Stimulated activated CD4-positive, alpha-beta T cell treated with anti-CD3 and anti-CD28 coated beads, TNF-alpha, amount 100 ng/mL, for 24 hours (primary cell): ENCODE data around the gene SLC24A3.

Source experiments
- DNase-seq, 3 experiments: peaks; one replicate each; pipeline ENCODE4 v3.0.0-alpha.2; 2020; ENCODE audit warnings: low read depth in 3 of 3

The SLC24A3 gene

DNA sequence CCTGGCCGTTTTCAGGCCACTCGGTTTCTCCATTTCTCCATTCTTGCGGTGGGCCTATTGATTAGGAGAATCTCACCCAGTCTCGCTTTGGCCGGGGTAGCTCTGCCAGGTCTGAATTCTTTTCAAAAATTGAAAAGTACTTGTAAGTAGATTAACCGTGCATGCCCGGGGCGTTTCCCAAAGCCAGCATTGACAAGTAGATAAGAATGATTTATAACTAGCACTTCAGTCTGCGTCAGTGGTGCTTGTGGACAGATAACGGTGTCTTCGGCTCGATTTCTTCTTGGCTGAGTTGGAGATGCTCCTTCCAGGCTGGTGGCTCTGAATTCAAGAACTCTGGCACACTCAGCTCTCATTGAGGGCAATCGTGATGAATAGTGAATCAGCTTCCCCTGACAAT, 29.0 kb downstream of the SLC24A3 start:
- DNase-seq: no peak

DNA sequence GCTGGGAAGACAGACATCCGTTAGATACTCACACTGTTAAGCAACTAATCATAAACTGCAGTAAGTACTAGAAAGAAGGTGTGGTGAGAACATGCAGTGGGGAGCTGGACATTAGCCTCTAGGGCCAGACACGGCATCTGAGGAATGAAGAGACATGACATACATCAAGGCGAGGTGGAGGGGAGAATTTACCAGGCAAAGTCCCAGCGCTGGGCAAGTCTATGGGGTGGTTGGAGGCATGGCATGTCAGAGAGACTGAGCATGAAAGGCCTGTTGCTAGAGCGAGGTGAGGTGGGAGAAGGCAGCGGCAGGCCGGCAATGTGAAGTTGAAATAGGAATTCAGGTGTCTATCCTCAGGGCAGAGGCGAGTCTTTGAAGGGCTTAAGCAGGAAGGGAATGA, 31.8 kb downstream of the SLC24A3 start:
- DNase-seq: no peak

DNA sequence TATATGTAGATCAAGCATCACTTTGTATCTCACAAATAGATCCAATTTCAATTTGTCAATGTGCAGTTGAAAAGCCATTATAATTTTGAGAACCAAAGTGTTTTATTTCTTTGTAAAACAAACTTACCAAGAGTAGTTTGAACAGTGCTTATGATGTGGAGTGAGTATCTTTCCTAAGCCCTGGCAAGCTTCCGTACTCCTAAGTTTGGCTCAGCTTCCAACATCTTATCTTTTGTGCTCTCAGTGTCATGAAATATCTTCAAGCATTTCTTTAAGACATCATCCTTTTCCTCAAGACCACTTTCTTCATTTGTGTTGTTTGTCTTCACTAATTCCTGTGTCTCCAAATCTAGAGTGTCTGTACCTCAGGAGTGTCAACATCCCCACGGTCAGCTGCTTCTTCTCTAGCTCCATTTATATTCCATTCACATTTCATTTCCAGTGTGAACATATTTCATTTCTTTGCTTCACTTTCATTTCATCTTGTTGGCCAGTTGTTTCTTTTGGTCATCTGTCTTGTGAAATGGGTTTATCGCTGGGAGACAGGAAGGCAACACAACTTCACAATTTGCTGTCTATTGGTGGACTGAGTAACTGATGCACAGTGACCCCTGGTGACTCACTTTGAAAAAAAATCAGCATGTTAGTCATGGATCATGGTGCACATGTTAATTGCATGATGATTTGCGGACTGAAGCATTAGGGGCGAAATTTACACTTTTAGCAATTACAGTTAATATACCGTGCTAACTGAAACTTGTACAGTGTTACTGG, 36.9 kb downstream of the SLC24A3 start:
- no peak for DNase-seq

DNA sequence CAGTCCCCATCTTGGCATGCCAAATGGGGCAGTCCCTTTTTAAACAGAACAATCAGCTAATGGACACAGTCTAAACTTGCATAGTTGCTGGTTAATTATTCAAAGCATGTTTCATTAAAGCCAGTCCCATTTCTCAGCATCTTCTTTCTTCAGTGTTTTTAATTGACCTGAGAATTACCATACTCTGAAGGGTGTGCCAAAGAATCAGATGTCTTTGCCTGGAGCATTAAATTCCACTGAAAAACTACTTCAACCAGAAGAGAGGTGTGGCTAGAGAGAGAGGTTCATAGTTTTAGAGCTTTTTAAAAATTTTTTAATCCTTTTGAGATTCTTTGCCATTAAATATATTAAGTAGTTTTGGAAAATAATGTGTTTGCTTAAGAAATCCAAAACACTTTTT, 37.9 kb downstream of the SLC24A3 start:
- DNase-seq: no peak

DNA sequence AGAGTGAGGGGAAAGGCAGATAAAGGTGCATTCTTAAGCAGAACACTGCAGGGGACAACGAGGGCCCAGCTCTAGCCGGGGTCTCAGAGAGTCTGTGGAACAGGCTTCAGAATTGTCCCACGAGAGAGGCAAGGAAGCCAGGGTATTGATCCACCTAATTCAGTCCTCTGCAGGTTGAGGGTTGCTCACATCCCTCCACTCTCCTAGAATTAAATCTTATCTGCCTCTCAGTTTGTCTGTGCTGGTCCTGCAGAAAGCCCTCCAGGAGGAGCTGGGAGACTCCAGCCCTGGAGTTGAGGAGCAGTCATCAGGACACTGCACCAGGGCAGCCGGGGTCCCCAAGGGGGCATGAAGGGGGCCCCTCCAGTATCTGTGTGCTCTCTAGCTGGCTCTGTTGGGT, 39.1 kb downstream of the SLC24A3 start:
- no peak for DNase-seq

DNA sequence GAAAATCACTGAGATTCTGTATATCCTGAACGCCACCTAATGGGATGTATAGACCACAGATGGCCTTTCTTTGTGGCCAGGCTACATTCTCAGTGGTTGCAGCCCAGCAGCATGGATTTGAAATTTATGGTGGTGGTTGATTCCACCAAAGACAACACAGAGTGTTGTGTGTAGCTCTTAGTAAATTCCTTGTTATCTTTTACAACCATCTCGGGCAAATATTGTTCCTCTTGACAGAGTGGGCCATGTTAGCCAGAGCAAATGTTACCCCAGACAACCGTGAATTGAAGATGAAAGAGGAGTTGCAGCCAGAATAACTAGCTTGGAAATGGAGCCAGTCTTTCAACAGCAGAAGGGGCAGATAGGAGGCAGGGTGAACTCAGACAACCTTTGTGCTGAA, 39.5 kb downstream of the SLC24A3 start:
- no peak for DNase-seq

DNA sequence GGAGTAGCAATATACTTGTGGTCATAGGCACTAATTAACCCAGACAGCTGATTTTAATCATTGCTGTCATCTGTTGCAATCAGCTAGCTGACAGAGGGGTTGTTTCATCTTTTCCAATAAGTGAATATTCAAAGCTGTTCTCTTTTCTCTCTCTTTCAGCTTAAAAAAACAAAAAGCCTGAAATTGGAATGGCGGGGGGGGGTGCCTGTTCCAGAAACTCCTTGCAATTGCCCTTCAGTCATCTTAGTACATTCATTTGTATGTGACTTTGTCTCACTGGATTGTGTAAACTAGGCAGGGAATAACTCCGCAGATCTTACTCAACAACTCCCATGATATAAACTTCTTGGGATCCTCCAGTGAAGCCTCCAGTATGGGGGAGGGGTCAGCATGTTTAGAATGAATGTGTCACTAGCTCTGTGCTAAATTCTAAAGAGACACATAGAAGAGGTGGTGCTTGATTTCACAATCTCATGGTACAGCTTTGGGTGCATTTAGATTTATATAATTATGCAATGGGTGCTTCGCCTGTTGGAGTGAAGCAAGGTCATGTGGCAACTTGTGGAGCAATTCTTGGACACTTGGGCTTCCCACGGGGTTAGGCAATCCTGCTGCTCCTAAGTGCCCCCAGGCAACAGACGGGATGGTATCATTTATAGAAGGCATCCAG, 40.1 kb downstream of the SLC24A3 start:
- no peak for DNase-seq

DNA sequence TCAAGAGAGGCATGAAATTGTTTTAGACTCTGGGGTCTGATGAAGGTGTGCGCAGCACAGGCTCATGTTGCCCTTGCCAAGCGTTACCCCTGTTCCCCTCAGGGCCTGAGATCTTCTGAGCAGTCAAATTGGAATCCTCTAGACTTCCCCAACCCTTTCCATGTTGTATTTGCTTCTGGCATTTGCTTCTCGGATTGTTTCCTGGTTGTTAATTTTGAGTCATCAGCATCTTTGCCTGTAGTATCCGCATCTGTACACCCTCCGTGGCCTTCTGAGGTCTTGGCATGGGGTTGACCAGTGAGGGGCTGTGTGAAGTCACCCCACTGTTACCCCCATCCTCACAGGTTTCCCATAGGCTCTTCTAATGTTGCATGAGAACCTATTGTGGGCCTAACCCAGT, 40.9 kb downstream of the SLC24A3 start:
- DNase-seq: no peak

DNA sequence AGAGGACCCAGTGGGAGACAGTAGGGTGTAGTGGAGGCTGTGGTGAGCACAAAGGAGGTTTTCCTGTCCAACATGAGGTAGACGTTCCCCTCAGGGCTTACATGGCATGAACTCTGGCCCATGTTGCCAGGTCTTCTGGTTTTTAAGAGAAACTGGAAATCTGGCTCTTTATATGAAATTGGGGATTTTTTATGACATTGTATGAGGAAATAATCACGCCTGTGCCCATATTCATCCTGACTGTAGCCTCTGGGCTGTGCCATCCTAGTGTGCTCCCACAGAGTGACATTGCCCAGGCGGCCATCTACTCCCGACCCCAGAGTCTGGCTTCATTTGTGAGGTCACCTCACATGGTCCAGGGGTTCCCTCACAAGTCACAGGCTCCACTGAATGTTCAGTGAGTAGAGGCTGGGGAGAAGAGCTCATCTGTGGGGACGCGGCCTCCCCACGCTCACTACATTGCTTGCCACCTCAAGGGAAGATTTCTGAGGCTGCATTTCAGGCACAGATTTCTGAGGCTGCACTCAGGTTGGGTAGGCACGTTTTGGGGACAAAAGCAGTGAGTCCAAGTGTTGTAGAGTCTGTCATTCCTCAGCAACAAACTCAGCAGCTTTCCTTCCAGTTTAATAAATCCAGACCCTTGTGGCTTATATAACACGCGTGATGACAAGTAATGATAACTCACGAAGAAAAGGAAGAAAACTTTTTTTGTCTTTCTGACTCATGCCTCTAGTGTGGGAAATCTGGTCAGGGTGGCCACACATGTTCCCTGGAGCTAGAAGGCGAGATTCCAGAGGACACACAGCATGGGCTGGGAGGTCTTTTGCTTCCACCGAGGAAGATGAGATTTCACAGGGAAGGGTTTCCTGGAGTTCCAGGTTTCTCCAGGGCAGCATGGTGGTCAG, 41.7 kb downstream of the SLC24A3 start:
- no peak for DNase-seq

DNA sequence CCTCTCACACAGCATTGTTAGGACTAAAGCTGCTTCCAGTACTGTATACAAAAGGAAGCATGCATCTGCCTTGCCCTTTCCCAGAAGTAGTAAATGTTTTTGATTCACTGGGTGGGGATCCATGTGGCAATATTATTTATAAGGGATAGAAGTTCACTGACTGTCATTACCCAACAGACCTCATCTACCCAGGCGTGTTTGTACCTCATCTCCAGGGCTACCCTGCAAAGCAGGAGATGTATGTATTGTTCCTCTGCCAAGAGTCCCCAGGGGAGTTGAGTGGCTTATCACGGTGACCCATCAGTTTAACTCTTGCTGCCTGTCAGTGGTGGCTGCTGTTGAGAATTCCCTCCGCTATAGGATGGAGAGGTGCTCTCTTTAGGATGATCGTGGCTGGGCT, 42.5 kb downstream of the SLC24A3 start:
- DNase-seq: no peak

DNA sequence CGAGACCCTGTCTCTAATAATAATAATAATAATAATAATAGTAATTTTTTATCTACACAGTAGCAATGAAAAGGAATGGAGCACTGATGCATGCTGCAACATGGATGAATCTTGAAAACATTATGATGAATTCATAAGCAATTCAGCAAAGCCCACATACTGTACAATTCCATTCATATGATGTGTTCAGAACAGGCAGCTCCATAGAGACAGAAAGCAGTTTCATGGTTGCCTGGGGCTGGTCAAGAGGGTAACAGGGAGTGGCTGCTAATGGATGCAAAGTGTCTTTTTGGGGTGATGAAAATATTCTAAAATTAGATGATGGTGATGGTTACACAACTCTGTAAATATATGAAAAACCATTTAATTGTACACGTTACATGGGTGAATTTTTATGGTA, 43.6 kb downstream of the SLC24A3 start:
- no peak for DNase-seq

DNA sequence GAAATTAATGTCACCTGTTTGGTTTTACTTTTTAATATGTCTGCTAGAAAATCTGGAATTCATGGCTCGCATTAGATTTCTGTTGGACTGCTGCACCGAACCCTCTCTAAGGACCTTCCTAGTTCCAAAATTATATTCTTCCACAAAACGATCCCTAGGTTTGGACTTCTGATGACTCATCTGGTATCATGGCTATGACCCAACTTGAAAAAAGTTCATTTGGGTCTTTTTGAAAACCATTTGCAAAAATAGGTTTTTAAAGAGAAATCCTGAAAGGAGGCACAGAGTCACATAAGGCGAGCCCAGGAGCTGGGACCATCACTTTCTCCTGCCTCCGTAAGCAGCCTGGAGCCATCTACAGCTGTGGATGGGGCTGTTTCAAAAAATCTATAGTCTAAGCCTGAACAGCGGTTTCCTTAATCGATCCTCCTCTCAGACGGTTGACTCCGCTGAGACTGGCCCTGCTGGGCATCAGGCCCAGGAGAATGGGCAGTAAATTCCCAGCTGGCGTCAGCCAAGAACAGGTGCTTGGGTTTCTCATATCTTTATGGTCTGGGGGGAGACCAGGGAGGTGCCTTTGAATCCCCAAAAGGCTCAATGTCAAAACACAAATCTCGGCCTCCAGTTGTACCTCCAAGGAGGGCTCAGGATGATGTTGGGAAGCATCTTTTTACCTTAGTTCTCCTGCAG, 44.6 kb downstream of the SLC24A3 start:
- no peak for DNase-seq

DNA sequence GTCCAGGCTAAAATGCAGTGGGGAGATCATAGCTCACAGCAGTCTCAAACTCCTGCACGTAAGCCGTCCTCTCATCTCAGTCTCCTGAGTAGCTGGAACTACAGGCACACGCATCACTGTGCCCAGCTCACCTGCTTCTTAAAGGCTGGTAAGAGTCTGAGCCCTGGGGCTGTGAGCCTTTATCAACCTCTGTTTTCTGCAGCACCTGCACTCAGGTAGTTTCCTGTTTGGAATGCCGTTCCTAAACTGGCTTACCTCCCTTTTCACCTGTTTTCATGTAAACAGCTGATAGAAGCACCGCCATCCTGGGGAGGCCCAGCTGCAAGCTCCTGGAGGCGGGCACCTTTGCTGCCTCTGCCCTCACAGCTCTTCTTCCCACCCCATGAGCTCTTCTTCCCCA, 45.4 kb downstream of the SLC24A3 start:
- no peak for DNase-seq

DNA sequence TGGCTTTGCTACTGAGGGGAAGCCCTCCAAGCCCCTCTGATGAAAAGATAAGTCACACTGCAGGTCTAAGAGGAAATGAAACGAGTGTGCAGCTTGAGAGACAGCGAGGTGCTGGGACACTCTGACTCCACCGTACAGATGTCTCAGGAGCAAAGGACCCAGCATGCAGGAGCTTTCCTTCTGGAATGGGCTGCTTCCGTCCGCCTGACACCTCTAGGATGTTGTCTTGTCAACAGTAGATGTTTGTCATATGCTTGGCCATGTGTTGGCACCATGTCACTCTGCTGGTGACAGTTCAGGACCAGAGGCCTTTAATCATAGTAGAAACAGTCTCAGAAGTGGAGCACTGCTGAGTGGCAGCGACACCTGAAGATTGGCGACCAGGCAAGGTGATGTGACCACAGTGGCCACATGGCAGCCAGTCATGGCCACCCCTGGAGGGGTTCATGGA, 46.7 kb downstream of the SLC24A3 start:
- DNase-seq: no peak

DNA sequence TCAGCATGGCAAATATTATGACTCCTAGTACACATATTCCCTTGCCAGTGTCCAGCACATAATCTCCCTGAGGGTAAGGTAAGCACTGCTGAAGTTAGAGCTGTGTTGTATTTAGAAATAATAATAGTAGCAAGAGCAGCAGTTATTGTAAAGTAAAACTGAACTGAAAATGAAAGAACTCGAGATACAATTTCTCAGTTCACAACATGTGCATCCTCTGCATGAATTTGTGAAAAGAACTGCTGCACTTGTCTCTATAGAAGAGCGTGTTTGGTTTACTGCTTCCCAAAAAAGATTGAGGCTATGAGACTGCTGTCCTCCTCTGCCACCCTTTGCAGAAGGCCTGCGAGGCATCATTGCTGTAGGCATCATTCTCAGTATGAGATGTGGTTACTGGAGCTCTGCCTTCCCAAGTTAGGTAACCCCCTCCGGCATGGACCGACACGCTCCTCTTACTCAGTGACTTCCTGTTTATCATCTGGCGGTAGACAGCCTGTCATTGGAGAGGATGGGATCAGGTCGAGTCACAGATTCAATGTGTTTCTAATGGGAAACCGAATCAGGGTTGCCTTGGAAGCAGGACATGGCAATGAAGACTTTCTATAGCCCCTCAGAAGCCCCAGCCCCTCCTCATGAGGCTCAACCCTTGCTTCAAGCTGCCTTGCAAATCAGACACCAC, 48.1 kb downstream of the SLC24A3 start:
- no peak for DNase-seq

DNA sequence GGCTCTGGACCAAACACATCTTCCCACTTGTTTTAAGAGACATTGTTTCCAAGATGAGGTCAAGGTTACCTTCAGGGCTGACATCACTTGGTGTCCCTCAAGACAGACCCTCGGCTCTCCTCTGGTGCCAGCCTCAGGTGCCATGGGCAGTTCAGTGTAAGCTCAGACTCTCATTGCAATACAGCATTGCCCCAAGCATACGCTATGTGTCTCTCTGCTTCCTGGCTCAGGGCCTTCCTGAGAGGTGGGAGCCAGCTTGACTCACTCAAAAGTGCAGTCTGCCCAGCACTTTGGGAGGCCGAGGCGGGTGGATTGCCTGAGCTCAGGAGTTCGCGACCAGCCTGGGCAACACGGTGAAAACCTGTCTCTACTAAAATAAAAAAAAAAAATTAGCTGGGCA, 51.7 kb downstream of the SLC24A3 start:
- no peak for DNase-seq

DNA sequence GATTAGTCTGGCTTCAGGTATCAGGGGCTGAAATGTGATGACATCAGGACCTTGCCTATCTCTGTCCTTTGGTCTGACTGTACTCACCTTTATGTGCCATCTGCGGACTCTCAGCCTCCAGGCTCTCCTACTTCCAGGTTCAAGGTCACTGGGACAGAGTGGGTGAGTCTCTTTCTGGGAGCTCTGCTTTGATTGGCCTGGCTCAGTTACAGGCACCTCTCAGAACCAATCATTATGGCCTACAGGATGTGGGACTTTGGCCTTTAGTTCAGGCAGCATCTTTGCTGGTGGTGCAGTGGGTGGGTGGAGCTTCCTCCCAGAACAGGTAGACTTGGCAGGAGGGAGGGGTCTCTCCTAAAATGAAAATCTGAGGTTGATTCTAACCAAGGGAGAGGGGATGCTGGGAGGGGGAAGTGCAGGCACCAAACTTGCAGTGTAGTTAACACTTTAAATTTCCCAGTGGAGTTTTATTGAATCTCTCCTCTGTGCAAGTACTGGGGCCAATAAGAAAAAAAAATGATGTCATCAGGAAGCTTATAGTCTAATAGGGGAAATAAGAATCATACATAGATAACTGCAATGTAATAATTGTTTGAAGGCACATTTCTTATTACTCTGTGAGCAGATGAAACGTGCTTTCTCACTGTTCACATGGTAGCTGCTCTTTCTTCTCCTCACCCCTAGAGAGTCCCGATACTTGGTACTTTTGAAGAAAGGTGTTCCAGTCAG, 53.4 kb downstream of the SLC24A3 start:
- DNase-seq: no peak

DNA sequence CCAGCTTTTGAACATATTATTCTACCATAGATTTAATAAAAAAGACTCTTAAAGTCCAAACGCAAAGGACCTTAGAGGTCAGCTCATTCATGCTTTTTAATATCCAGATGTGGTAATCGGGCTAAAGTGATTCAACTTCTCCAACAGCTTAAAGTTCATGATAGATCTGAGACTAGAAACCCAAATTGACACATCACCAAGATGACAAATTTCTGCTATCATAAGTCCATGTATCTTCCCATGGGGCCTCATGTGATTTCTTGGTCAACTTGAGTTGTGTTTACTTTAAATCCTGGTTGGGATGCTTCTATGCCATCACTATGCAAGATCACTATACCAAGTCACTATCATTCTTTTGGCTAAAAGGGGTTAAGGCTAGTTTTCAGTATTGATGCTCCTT, 56.0 kb downstream of the SLC24A3 start:
- no peak for DNase-seq

DNA sequence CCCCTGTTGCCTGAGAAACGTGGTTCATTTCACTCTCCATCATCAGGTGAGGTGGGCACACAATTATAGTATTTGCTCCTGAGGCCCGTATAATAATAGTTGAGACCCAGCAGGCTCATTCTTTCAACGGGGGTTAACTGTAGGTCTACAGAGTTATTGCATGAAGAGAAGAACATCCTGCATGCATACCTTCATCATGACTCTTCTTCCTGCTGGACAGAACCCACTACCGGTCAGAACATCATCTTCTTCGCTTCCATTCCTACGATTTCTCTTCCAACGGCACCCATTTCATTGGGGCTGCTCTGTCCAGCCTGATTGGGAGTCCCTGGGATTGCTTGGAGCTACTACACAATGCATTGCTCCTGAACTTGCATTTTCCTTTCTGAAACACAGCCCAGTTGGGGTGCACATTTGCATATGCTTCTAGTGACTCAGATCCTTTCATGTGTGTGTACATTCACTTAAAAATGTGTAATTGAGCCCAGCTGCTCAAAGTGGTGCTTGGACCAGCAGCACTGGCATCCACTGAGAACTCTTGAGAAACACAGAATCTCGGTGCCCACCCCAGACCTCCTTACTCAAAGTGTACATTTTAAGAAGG, 57.4 kb downstream of the SLC24A3 start:
- DNase-seq: no peak
